Measurements from ENCODE around the gene EIF1AX. TPM values are rescaled to one million over a fixed set of nuclear protein-coding genes. Genes with fewer than 3 reads are reported as not detected.

The EIF1AX gene
- total and polyA plus RNA-seq, 2 of the 13 experiments (the other 11 are each of a cell fraction or from before 2014, with no cell fraction given), result 35.1 to 82.7 TPM

DNA sequence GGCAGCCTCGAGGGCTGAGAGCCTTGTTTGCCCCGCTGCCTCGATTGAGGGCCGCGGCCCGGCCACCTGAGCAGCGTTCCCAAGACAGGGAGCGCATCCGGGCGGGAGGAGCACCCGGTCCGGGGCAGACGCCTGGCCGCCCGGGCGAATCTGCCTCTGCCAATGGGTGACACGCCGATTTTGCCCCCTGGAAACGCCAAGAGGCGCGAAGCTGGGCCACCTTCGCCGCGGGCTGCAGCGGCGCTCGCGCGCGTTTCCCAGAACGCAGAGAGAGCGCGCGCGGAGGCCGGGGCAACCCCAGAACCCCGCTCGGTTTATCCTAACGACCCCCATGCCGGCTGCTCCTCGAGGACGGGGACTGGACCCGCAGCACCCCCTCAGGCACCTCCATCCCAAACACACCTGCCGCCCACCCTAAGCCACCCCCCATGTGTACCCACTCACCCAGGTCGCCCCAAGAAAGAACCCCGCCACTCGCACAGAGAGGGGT lies 25.5 kb downstream of the EIF1AX start (continued):
- TF ChIP-seq, protein P1, sequence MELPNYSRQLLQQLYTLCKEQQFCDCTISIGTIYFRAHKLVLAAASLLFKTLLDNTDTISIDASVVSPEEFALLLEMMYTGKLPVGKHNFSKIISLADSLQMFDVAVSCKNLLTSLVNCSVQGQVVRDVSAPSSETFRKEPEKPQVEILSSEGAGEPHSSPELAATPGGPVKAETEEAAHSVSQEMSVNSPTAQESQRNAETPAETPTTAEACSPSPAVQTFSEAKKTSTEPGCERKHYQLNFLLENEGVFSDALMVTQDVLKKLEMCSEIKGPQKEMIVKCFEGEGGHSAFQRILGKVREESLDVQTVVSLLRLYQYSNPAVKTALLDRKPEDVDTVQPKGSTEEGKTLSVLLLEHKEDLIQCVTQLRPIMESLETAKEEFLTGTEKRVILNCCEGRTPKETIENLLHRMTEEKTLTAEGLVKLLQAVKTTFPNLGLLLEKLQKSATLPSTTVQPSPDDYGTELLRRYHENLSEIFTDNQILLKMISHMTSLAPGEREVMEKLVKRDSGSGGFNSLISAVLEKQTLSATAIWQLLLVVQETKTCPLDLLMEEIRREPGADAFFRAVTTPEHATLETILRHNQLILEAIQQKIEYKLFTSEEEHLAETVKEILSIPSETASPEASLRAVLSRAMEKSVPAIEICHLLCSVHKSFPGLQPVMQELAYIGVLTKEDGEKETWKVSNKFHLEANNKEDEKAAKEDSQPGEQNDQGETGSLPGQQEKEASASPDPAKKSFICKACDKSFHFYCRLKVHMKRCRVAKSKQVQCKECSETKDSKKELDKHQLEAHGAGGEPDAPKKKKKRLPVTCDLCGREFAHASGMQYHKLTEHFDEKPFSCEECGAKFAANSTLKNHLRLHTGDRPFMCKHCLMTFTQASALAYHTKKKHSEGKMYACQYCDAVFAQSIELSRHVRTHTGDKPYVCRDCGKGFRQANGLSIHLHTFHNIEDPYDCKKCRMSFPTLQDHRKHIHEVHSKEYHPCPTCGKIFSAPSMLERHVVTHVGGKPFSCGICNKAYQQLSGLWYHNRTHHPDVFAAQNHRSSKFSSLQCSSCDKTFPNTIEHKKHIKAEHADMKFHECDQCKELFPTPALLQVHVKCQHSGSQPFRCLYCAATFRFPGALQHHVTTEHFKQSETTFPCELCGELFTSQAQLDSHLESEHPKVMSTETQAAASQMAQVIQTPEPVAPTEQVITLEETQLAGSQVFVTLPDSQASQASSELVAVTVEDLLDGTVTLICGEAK (IDR thresholded peaks at IDR 0.05), result no peak
- TF ChIP-seq, protein P1 (CRISPR knock-in tag; IDR thresholded peaks at IDR 0.05), result peak; percentile 59; the same call in 1 of the 2 replicates
- TF ChIP-seq ZFP36 (IDR thresholded peaks at IDR 0.05; ENCODE audit: borderline replicate concordance, low read depth, low read length, partially characterized antibody) (no peak), DMAP1 (CRISPR knock-in tag; IDR thresholded peaks at IDR 0.05) (peak; percentile 43; the same call in 1 of the 2 replicates), SMARCC2 (IDR thresholded peaks at IDR 0.05) (no peak), MYNN (CRISPR knock-in tag; IDR thresholded peaks at IDR 0.05; ENCODE audit: low read depth) (no peak), TCF12 (IDR thresholded peaks at IDR 0.05) (no peak), TCF12 (CRISPR knock-in tag; IDR thresholded peaks at IDR 0.05) (no peak), MEIS2 (CRISPR knock-in tag; IDR thresholded peaks at IDR 0.05) (no peak), ZNF501 (CRISPR knock-in tag; IDR thresholded peaks at IDR 0.05) (peak; percentile 36; the same call in 1 of the 2 replicates), RARA (CRISPR knock-in tag; IDR thresholded peaks at IDR 0.05) (no peak), ZNF883 (CRISPR knock-in tag; IDR thresholded peaks at IDR 0.05; ENCODE audit: not compliant biosample characterization) (no peak), HMGA1 (CRISPR knock-in tag; conservative IDR thresholded peaks at IDR 0.05) (no peak)
- TF ChIP-seq, protein P2, sequence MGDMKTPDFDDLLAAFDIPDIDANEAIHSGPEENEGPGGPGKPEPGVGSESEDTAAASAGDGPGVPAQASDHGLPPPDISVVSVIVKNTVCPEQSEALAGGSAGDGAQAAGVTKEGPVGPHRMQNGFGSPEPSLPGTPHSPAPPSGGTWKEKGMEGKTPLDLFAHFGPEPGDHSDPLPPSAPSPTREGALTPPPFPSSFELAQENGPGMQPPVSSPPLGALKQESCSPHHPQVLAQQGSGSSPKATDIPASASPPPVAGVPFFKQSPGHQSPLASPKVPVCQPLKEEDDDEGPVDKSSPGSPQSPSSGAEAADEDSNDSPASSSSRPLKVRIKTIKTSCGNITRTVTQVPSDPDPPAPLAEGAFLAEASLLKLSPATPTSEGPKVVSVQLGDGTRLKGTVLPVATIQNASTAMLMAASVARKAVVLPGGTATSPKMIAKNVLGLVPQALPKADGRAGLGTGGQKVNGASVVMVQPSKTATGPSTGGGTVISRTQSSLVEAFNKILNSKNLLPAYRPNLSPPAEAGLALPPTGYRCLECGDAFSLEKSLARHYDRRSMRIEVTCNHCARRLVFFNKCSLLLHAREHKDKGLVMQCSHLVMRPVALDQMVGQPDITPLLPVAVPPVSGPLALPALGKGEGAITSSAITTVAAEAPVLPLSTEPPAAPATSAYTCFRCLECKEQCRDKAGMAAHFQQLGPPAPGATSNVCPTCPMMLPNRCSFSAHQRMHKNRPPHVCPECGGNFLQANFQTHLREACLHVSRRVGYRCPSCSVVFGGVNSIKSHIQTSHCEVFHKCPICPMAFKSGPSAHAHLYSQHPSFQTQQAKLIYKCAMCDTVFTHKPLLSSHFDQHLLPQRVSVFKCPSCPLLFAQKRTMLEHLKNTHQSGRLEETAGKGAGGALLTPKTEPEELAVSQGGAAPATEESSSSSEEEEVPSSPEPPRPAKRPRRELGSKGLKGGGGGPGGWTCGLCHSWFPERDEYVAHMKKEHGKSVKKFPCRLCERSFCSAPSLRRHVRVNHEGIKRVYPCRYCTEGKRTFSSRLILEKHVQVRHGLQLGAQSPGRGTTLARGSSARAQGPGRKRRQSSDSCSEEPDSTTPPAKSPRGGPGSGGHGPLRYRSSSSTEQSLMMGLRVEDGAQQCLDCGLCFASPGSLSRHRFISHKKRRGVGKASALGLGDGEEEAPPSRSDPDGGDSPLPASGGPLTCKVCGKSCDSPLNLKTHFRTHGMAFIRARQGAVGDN (CRISPR knock-in tag; IDR thresholded peaks at IDR 0.05), result peak; percentile 86
- TF ChIP-seq, protein P3, sequence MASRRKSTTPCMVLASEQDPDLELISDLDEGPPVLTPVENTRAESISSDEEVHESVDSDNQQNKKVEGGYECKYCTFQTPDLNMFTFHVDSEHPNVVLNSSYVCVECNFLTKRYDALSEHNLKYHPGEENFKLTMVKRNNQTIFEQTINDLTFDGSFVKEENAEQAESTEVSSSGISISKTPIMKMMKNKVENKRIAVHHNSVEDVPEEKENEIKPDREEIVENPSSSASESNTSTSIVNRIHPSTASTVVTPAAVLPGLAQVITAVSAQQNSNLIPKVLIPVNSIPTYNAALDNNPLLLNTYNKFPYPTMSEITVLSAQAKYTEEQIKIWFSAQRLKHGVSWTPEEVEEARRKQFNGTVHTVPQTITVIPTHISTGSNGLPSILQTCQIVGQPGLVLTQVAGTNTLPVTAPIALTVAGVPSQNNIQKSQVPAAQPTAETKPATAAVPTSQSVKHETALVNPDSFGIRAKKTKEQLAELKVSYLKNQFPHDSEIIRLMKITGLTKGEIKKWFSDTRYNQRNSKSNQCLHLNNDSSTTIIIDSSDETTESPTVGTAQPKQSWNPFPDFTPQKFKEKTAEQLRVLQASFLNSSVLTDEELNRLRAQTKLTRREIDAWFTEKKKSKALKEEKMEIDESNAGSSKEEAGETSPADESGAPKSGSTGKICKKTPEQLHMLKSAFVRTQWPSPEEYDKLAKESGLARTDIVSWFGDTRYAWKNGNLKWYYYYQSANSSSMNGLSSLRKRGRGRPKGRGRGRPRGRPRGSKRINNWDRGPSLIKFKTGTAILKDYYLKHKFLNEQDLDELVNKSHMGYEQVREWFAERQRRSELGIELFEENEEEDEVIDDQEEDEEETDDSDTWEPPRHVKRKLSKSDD (CRISPR knock-in tag; IDR thresholded peaks at IDR 0.05; ENCODE audit: low read depth), result no peak
